GM18505 (cell line): Measurements from ENCODE around the gene TTC23L.

Source experiments
- ATAC-seq: cut with Tn5 transposase; IDR thresholded peaks from one replicate; pipeline ENCODE4 v1.9.1; 2021; ENCODE audit not compliant: unreplicated experiment
- POLR2A ChIP-seq: IDR thresholded peaks from 4 replicates; pipeline ENCODE4 v1.6.1; 2011; ENCODE audit warnings: borderline replicate concordance; ENCODE audit not compliant: insufficient read depth, insufficient read length; ENCODE audit errors: extremely low read depth

Gene TTC23L

DNA sequence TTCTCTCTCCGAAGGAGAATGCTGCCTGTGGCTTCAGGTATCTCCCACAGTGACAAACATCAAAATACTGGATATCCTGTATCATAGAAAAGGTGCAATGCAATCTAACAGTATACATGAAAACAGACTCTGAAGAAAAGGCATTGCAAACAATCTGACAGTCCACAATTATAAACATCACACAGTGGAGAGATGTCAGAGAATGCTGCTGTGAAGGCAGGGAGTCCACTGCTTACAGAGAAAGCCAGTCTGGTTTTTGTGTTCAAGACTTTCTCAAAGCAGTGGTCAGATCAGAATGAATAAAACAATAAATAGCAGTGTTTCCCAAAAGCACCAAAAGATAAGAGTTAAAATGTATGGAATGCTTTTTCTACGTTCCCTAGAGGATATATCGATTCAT lies 28.7 kb downstream of the TTC23L start:
- no peak for TF ChIP-seq POLR2A
- ATAC-seq: no peak

GRCh38 chr5:34868791-34869190 lies 29.8 kb downstream of the TTC23L start:
- no peak for ATAC-seq
- TF ChIP-seq POLR2A: no peak

- TF ChIP-seq POLR2A: no peak
- no peak for ATAC-seq
These were observed 30.3 kb downstream of the TTC23L start for GRCh38 chr5:34869256-34869655.

- no peak for TF ChIP-seq POLR2A
- ATAC-seq: no peak
These were observed 31.4 kb downstream of the TTC23L start for GRCh38 chr5:34870382-34870781.

DNA sequence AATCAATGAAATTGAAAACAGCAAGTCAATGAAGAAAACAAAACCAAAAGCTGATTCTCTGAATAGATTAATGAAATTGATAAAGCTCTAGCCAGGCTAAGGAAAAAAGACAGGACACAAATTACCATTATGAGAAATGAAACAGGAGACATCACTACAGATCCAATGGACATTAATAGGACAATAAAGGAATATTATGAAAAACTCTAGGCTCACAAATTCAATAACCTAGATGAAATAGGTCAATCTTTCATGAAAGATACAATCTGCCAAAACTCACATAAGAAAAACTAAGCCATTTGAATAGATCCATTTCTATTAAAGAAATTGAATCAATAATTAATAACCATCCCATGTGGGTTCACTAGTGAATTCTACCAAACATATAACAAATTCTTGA lies 37.3 kb downstream of the TTC23L start:
- TF ChIP-seq POLR2A: no peak
- no peak for ATAC-seq

DNA sequence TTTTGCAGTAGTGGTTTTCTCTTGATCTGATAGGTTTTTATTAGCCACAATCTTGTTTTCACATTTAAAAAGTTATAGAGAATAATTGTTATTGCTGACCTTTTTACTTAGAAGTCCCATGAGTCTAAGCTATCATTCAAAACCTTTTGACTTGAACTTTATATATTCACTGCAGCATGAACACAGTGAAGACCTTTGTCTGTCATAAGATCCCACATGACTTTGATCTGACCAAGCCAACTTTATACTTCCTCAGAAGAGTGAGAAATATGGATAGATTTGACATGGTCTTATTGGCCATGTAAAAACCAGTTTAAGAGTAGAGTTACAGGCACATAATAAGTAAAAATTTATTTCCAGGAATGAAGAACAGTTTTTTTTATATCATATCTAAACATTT lies 42.3 kb downstream of the TTC23L start:
- TF ChIP-seq POLR2A: no peak
- ATAC-seq: no peak

- no peak for ATAC-seq
- TF ChIP-seq POLR2A: no peak
These were observed 47.6 kb downstream of the TTC23L start for GRCh38 chr5:34886392-34887119.

- no peak for ATAC-seq
- TF ChIP-seq POLR2A: no peak
These were observed 50.4 kb downstream of the TTC23L start for GRCh38 chr5:34889394-34889793.

GRCh38 chr5:34891981-34892380 lies 53.0 kb downstream of the TTC23L start:
- TF ChIP-seq POLR2A: no peak
- no peak for ATAC-seq

GRCh38 chr5:34892414-34892813 lies 53.5 kb downstream of the TTC23L start:
- TF ChIP-seq POLR2A: no peak
- no peak for ATAC-seq

DNA sequence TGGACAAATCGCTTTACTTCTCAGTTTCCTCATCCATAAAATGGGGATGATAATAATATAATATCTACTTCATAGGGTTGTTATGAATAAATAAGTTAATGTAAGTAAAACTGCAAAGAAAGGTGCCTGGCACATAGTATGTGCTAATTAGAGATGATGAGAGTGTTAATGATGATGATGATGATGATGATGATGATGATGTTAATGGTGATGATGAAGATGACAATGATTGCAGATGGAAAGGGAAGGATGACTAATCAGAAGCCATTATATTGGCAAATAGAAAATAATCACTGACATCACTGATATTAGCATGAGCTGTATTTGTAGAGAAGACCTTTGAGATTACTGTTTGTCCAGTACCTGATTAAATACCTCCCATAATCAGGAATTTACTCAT lies 55.8 kb downstream of the TTC23L start:
- no peak for ATAC-seq
- TF ChIP-seq POLR2A: no peak

DNA sequence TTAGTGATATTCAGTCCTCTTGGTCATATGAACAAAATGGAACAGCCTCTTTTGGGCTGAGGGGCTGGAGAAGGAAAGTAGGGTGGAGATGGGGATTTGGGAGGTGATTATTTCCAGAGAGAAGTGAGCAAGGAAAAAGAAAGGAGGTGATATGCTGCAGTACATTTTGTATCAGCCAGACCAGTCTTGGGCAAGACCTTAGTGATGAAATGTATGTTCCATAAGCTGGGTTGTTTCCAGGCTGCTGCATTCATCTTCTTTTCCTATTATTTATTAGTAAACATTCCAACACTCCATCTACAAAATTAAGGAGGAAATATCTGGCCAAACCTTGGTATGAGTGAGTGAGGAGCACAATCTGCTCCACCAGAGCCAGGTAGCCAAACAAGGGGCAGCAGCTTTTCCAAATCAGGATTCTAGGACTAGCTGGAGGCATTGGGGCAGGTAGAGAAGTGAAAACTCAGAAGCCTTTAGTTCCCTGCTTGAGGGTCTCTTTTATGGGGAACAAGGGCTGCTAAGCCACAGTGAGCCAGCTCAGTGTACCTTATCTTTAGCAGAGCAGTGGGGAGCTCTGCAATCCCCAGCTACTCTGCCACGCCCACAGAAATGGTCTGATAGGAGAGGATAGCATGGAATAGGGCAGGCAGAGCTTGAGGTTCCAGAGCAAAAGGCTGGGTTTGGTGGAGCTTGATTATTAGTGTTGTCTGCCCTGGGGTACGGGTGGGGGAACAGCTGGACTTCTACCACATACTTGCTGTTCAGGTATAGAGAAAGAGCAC lies 56.9 kb downstream of the TTC23L start:
- no peak for ATAC-seq
- TF ChIP-seq POLR2A: no peak

DNA sequence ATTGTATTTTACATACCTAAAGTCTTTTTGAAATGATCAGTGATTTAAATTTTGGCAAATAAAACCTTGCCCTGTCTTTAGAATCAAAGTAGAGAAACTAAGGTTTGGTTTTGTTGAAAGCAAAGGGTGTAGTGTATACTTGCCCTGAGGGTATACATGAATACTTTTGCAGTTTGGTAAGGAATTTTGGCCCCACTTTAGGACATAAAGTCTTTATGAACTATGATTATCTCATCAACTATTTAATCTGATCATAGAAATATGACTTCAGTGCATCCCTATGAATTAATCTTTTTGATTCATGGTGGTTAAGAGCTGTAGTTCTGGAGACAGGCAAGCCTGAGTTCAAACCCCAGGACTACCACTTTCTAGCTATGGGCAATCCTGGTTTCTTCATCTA lies 58.7 kb downstream of the TTC23L start:
- no peak for ATAC-seq
- no peak for TF ChIP-seq POLR2A

GRCh38 chr5:34898258-34898895 lies 59.4 kb downstream of the TTC23L start:
- peak; percentile 77 for ATAC-seq
- TF ChIP-seq POLR2A: no peak
